EH (cell line): ENCODE results near the gene DGCR6L.
A peak's percentile ranks its signal among the peaks of the same experiment; 100 is the strongest.
"Not testable (repeated sequence)": the region's sequence is repeated elsewhere in the genome, so short reads cannot be mapped to it uniquely, and the experiment has no call there.

Experiments used
- DNase-seq: peaks from one replicate; pipeline ENCODE4 v3.0.0-alpha.2; 2015; ENCODE audit warnings: low read depth

Gene DGCR6L

DNA sequence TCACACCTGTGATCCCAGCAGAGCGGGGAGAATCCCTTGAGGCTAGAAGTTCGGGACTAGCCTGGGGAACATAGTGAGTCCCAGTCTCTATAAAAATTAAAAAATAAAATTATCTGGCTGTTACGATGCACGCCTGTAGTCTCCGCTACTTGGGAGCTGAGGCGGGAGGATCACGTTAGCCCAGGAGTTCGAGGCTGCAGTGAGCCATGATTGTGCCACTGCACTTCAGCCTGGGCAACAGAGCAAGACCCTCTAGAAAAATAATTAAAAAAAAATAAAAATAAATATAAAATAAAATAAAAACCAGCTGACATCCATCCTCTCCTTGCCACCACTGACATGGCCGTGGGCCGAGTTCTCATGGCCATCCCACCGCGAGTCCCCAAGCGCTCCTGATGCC is 44.0 kb downstream of the DGCR6L start:
- DNase-seq = no peak

DNA sequence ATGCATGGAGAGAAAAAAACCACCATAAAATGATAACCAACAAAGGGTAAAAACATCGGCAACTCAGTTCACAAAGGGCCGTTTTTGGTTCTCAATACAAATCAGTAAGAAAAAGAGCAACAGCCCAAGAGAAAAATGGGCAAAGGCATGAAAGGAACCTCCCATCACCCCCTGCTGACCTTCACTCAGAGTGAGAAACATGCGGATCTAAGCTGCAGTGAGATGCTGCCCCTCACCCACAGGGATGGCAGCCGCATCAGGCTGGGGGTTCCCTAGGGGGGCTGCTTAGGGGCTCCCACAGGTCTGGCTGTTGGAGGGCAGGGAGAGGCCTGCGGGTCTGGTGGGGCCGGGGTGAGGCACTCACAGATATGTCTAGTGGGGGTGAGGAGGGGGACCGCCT is 44.5 kb downstream of the DGCR6L start:
- not testable (repeated sequence) for DNase-seq

DNA sequence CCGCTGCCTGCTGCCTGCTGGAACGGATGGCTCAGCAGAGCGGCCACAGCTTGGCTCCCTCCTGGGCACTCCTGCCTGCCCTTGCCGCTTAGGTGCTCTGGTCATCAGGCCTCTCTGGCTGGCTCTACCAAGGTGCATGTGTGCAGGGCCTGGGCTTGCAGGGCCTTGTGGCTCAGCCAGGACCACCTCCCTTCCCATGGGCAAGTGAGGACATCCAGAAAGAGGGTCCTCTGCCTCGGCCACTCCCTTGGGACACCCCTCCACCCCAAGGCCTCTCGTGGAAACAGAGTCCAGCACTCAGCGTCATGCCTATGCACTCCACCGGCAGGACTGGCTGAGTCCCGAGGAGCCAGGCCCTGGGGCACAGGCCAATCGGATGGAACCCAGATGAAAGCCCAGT is 45.5 kb downstream of the DGCR6L start:
- DNase-seq = not testable (repeated sequence)

DNA sequence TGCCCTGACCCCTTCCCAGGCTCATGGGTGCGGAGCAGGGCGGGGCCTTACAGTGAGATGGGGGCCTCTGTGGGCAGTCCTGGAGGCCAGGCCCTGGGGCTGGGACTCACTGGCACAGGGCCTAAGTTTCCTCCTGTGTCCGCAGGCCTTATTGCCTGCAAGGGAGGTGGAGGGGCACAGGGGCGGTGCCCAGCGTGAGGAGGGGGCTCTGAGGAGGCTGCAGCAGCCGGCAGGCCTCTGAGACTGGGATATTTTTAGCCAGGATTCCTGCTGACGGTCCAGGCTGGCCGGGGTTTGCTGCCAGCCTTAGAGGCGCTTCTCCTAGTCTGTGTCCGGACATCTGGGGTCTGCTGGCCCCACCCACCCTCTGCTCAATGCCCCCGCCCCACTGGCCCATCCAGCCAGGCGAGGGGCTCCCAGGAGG is 46.1 kb downstream of the DGCR6L start:
- no peak for DNase-seq

DNA sequence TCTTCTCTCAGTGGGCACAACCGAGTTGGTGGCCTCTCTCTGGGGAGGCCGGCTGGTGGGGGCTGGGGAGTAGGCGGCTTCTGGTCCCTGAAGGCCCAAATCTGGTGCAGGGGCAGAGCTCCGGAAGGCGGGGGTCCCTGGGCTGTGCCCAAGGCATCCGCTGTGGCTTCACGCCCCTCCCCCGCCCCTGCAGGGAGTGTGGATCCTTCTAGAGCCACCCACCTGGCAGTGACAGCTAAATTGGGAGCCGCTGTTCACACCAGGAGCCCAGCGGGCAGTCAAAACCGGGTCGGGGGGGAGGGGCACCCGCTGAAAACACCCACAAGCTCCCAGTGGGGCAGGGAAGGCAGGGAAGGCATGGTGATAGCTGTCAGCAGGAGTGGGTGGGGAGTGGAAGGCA is 47.2 kb downstream of the DGCR6L start:
- no peak for DNase-seq

DNA sequence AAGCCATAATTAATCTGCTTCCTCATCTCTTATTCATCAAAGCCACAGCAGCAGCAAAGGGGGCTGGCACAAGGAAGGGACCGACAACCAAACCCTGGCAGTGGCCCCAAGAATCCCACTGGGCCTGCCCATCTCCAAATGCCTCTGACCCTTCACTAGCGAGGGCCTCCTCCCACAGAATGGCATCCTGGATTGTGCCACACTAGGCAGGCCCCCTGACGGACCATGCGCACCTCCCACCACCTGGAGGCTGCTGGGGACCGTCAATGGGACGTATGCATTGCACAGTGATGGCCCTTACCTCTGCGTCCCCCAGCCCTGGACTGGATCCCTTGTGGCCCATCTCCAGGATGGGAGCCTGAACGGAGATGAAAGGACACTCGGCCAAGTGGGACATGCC is 47.7 kb downstream of the DGCR6L start:
- no peak for DNase-seq

DNA sequence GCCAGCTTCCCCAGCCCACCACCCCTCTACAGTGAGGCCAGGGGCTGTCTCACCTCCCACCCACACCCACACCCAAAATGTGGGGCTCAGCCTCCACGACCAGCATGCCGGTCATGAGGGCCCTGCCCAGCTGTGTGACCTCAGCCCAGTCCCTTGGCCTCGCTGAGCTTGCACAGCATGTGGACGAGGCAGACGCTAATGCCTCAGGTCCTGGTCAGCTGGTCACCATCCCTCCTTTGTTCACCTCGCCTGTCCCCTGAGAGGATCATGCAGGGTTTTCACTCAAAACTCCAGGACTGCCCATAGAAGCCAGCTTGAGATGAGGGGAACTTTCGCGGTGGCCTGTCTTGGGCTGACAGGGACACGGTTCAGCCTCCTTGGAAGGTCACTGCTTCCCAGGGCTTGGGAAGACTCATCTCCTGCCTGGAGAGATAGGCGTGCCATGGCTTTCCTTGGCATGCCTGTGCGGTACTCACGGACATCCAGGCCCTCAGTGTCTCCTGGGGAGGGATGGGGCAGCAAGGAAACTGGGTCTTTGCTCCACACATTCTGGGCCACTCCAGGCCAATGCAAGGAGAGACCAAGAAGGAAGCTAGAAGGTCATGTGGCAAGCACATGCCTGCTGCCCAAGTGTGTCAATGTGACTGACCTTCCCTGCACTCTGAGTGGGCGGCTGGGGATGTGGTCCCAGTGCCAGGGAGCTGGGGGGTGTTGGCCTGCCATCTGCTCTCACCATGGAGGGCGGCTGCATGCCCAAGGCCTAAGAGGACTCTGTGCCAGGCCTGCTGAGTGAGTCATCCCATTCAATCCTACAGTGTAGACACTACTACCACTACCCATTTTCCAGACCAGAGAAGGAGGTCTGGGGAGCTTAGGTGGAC is 48.5 kb downstream of the DGCR6L start:
- no peak for DNase-seq

DNA sequence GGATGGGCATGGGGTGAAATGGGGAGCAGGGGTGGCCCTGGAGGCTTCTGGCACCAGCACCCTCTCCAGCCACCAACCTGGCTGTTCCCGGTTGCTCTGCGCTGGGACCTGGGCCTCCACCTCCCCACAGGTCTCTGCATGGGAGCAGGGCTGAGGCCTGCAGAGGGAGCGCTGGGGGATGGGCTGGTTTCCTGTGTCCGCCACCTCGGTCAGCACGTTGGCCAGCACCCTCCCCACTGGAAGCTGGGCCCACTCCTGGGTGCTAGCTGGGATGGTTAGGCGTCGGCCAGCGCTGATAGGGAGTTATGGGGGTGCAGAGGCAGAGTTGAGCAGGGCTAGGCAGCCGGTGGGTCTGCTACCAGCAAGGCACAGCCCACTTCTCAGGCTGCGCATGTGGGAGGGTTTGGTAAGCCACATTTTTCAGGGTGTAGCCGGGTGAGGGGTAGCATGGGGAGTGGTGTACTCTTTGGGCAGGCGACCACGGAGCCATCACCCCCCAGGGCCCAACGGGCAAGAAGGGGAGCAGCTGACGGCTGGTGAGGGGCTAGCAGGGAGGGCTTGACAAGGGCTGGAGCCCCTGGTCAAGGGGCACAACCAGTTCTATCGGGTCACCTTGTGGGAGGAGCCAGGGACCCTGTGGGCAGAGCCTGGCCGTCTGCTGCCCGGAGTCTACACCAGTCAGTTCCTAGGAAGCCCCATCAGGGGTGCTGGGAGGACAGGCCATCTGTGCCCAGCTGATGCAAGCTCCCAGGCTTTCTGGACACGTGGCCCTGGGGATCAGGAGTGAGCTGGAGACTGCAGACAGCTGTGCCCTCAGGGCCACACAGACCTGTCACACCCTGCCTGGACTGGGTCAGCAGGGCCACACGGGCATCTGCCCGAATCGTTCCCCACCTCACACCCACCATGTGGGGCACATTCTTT is 49.4 kb downstream of the DGCR6L start:
- peak; percentile 37 for DNase-seq

DNA sequence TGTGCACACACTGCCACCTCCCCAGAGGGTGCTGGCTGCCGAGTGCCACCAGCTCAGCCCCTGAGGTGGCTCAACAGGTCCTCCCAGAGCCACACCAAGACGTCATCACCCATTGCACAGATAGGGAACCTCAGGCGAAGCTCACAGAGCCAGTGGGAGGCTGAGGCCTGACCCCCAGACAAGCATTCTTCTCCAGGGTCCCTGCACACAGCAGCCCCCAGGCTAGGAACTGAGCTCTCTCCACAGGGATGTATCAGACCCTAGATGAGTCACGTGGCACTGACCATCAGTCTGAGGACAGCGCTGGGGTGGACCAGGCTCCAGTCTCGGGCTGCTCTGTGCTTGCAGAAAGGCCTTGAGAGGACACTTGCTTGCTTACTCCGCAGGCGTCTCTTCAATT is 50.2 kb downstream of the DGCR6L start:
- DNase-seq = not testable (repeated sequence)

DNA sequence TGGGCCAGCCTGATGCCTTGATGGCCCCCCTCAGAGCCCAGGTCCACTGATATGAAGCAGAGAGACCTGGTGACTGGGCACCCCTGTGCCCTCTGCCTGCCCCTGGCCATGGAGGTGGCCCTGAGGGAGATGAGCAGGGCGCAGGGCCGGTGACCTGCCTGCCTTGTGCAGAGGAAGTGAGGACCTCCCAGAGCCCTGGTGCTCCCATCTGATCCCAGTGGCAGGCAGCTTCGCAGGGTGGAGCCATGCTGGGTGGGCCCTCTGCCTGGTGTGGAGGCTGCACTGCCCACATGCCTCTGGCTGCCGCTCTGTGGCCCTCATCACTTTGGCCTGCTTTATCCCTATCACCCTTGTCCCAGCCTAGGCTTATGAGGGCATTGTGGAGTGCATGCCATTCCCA is 50.7 kb downstream of the DGCR6L start:
- DNase-seq = not testable (repeated sequence)

DNA sequence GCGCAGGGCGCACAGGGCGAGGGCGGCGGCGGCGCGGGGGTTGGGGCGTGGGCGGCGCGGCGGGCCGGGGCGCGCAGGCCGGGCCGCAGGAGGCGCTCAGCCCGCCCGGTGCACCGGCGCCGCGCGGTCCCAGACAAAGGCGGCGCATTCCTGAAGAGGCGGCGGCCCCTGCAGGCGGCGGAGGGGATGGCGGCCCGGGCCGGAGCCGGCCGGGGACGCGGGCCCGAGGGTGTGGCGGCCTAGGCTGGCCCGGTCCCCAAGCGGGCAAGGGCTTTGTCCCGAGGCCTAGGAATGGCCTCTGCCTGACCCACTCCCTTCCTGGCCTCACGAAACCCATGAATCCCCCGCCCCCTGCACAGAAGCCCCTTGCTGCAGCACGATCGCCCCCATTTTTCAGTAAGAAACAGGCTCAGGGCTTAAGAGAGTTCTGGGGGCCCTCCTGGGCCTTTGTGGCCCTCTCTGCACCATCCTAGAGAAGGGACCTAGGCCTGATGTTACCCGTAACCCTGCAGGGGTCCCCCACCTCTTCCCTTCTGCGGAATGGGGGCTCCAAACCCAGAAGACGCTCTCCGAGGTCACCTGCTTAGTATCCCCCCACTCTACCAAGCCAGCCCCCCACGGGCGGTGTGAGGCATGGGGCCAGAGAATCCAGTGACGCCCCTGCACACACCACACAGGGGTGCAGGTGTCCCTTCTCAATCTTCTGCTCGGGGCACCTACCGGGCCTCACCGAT is 51.4 kb downstream of the DGCR6L start, which contains the start of gene RTN4R:
Gene RTN4R, minus strand, starts transcription at position 40 of the 734 bp plus-strand sequence. CDS start 226 bp downstream, outside the sequence.
- DNase-seq = peak; percentile 57

DNA sequence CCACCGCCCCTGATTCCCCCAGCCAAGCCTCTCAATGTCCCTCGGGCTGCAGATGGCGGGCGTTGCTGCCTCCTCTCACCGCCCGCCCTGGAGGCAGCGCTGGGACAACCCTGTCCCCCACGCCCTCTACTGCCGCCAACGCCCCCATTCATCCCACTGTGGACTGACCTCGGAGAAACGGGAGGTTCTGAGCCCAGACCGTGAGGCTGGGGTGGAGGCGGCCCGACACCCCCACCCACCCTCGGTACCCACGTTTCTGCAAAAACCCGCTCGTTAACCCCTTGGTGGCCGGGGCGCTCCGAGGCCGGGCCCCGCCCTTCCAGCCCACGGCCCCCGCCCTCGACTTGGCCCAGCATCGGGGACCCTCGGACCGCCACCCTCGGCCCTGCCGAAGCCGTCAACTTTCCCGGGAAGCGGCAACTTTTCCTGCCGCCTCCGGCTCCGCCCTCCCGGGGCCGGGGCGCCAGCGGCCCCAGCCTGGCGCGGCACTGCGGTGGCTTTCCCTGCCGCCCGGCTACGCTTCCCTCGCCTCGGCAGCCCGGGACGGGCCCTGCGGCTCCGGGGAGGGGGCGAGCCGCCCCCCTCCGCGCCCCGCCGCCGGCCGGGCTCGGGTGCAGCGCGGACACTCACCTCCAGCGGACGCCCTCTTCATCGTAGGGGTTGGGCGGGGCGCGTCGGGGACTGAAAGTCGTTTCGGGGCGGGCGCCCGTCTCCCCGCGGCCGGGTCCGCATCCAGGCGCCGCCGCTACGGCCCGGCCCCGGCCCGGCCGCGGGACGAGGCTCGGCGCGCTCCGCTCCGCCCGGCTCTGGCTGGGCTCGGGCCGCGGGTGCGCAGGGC is 52.2 kb downstream of the DGCR6L start:
- no peak for DNase-seq

DNA sequence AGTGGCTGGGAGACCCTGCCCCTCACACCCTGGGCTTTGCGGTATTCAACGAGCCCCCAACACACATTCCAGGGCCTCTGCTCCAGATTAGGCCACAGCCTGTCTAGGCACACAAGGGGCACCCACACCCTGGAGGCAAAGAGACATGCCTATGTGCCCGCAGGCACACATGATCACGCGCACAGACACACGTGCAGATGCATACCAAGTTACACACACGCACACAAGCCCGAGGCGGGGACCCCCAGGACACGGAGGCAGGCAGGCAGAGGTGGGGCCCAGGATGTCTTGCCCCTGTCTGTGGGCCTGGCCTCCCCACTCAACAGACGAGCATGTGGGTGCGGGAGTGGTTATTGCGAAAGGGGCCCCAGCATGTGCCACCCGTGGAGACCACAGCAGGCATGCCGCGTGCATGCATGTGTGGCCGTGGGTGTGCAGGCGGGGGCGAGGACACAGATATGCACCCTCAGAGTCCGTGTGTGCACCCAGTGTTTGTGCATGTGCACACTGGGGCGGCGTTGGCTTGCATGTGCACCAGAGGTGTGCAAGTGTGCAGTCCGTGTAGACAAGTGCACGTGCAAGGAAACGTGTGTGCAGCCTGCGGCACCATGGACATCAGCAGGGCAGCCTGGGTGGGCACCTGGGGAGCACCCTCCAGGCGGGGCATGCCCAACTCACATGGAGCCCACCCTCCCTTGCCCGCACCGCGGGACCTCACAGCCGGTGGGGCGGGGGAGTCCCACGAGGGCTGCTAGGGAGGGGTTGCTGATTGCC is 53.0 kb downstream of the DGCR6L start:
- DNase-seq = not testable (repeated sequence)

DNA sequence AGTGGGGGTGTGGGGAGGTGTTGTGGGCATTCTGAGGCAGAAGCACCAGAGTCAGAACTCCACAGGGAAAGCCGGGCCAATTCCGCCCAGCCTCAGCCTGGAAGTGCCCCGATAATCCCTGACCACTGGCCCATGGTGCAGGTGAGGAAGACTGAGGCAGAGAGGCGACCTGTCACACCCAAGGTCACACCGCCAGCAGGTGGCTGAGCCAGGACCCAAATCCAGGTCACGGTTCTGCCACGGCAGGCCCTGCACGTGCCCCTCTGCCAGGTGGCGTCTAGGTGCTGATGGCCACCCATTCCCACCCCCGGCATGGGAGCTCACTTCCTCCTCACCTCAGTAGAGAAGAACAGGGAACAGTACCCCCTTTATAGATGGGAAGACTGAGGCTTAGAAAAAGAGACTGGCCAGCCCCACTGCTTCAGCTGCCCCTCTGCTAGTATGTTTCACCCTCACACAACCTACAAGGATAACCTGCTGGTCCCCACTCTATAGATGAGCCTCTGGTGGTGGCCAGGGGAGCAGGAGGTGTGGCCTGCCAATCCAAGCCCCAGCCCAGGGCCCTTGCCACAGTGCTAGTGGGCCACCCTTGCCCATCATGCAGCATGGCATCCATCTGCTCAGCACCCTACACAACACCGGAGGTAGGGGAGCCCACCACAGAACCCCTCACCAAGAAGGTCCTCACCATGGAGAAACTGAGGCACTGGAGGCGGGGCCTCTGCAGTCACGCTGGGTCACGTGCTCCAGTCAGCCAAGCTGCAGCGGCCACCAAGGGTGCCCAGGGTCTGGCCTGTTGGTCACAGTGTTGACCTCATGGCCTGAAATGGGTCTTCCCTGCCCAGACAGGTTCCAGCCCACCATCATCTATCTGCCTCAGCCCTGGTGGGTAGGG is 53.8 kb downstream of the DGCR6L start:
- DNase-seq = not testable (repeated sequence)

DNA sequence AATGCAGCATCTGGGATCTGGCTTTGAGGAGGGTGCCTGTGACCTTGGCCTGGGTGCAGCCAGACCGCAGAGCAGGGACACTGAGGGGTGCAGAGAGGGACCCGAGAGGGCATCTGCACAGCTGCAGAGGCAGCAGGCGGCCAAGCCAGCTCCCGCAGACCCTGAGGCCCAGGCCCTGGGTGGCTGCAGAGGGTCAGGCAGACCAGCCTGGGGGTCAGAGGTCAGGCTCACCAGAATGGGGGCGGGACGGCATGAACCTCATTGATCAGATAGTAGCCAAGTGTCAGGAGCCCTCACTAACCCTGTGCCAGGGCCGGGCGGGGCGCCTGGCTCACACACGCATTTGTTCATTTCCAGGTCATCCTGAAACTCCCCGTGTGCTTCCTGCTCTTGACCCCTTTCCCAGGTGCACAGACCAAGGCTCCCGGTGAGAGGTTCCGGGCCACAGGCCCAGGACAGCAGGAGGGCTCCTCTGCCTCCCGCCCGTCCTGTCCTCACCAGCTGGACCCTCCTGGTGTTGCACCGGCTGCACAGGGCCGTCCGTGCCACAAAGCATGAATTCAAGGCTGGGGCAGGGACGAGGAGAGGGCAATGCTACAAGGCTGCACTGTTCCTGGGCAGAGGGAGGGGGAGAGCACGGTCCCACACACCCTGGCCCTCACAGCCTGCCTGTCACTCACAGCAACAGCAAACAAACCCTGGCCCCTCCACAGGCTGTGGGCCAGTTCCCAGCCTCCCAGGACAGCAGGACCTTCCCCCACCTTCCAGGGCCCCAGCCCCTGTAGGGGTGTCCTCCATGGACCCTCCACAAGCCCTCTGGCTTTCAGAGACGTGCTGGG is 55.0 kb downstream of the DGCR6L start:
- no peak for DNase-seq
